Activated naive CD8-positive, alpha-beta T cell treated with anti-CD3 and anti-CD28 coated beads, Interleukin-2, amount 10 ng/mL, durations not matched to agents 7 days and 5 days (primary cell): Measurements from ENCODE around the gene CAPN11. TPM values are rescaled to one million over a fixed set of nuclear protein-coding genes. Genes with fewer than 3 reads are reported as not detected.
A peak's percentile ranks its signal among the peaks of the same experiment; 100 is the strongest.
"Not testable (repeated sequence)": the region's sequence is repeated elsewhere in the genome, so short reads cannot be mapped to it uniquely, and the experiment has no call there.

Source experiments
- ATAC-seq: fragments of 150-1000 bp; cut with Tn5 transposase; one replicate; pipeline ENCODE4 v1.10.0; 2021; ENCODE audit warnings: low read depth, moderate library complexity
- POLR2A ChIA-PET: fragments of 350-600 bp; sonication (Branson Sonifier 250); formaldehyde crosslinking; loops from one replicate; lab custom pipeline; 2021; ENCODE audit warnings: antibody characterized with exemption; lab: Charles Lee
- DNase-seq: peaks from one replicate; pipeline ENCODE4 v3.0.0; 2021
- H3K27ac Mint-ChIP-seq: one replicate; pipeline ENCODE4 v1.8.0; 2022; ENCODE audit warnings: mild to moderate bottlenecking, mixed read lengths
- H3K27me3 Mint-ChIP-seq: one replicate; pipeline ENCODE4 v1.8.0; 2022; ENCODE audit warnings: mild to moderate bottlenecking, moderate library complexity, mixed read lengths
- H3K36me3 Mint-ChIP-seq: one replicate; pipeline ENCODE4 v1.8.0; 2021; ENCODE audit warnings: mild to moderate bottlenecking, mixed read lengths
- H3K4me1 Mint-ChIP-seq: one replicate; pipeline ENCODE4 v1.8.0; 2021; ENCODE audit warnings: mixed read lengths
- H3K4me3 Mint-ChIP-seq: one replicate; pipeline ENCODE4 v1.8.0; 2022; ENCODE audit warnings: mild to moderate bottlenecking, moderate library complexity, mixed read lengths
- H3K9me3 Mint-ChIP-seq: one replicate; pipeline ENCODE4 v1.8.0; 2021; ENCODE audit warnings: mixed read lengths
- total RNA-seq, 2 experiments: library from RNA; stranded (reverse); gene quantifications; one replicate each; pipeline ENCODE4 v1.2.3, GENCODE V29; 2021

Gene CAPN11
- total RNA-seq, 2 experiments from 2014 or later = not detected

DNA sequence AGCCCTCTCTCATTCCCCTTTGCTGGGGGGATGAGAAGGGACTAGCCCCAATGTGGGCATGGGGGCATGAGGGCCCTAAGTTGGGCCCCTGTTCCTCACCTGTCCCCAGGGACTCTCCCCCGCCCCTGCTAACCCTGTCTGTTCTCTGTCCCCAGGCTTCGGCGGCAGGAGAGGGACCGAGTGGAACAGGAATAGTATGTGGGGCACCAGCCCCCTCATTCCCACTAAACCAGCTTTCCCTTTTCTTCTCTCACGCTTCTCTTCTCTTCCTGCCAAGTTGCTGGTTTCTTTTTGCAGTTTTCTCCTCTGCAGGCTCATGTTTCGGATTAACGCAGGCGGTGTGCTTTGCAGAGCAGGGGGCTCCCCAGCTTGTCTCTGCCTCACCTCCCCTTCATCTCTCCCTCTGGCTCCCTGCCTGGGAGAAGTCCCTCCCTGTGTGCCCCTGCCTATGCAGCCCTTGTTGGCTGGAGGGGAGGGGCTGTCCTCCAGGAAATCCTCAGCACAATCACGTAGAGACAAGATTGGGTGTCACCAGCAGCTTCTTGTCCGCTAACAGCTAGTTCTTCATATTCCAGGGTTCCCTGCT lies 23.4 kb upstream of the CAPN11 start:
- Mint-ChIP-seq H3K27me3 (no peaks in the 10 kb centered on the region), H3K36me3 (no peaks in the 10 kb centered on the region), H3K27ac (peak overlapping the region; percentile 51), H3K4me3 (no peak overlapping the region), H3K4me1 (peaks cover 5% of the 10 kb centered on the region), H3K9me3 (no peaks in the 10 kb centered on the region)
- no peak for ATAC-seq
- no peak for DNase-seq
- POLR2A ChIA-PET = no interaction called here

DNA sequence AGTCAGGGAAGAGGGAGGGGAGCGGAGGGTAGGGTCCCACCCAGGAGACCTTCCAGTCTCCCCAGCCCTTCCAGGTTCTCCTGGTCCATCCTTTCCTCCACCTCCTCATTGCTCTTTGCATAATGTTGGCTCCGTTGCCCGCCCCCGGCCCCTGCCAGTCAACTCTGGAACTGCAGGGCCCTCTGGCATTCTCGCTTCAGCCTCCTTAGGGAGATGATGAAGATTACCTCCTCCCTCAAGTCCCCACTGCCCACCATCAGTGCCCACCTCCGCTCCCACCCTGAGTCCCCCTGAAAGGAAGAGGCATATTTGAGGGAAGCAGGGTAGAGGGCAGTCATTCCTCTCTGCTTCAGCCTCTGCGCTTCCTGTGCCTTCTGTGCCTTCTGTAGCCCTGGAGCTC lies 22.7 kb upstream of the CAPN11 start:
- Mint-ChIP-seq H3K27me3 (no peaks in the 10 kb centered on the region), H3K36me3 (peaks cover 5% of the 10 kb centered on the region), H3K27ac (no peak overlapping the region), H3K4me3 (no peak overlapping the region), H3K9me3 (no peaks in the 10 kb centered on the region), H3K4me1 (peaks cover 5% of the 10 kb centered on the region)
- POLR2A ChIA-PET = no interaction called here
- DNase-seq (no peak), ATAC-seq (no peak)

DNA sequence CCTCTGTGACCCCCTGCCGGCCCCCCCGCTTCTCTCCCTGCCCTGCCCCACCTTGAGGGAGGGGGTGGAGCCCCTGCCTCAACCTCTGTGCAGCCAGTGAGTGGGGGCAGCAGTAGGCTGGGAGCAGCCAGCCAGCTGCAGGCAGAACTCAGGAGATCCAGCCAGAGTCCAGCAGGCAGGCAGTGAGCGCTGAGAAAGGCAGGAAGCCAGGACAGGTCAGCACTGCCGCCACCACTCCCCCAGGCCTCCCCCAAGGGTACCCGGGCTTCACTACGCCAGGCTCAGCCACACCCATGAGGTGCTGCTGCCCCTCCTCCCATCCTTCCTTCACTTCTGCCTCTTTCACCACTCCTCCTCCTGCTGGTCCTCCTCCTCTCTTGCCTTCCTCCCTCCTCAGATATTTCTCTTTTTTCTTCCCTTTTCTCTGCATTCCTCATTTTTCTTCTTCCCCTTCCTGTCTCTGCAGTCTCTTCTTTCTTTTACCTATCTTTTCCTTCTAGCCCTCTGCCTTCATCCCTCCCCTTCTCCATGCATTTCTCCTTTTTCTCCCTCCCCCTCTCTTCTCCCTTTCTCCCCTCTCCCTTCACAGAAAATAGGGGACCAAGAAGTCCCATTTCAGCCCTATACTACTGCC lies 19.8 kb upstream of the CAPN11 start:
- peaks cover 6% of the 10 kb centered on the region for H3K36me3 Mint-ChIP-seq
- no peaks in the 10 kb centered on the region for H3K27me3 Mint-ChIP-seq
- H3K4me1 Mint-ChIP-seq = peaks cover 4% of the 10 kb centered on the region
- H3K9me3 Mint-ChIP-seq = no peaks in the 10 kb centered on the region
- ATAC-seq (no peak), DNase-seq (no peak)
- H3K4me3 Mint-ChIP-seq = no peak overlapping the region
- POLR2A ChIA-PET = interaction anchor here (0.7 kb wide), 1 partner anchor 12 kb away, joined by 4 read pairs; no protein-coding TSS in a partner anchor
- H3K27ac Mint-ChIP-seq = no peak overlapping the region

DNA sequence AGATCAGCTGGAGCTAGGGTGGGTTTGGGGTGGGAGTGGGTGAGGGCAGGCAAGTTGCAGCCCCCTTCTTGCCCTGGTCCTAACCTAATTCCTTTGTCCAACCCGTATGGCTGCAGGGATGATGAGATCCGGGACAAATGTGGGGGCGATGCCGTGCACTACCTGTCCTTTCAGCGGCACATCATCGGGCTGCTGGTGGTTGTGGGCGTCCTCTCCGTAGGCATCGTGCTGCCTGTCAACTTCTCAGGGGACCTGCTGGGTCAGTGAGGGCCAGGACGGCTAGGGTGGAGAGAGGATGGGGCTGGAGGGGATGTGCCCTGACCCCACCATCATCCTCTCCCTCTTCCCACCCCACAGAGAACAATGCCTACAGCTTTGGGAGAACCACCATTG lies 19.3 kb upstream of the CAPN11 start:
- ATAC-seq = no peak
- POLR2A ChIA-PET = interaction anchor here (0.7 kb wide), 1 partner anchor 12 kb away, joined by 4 read pairs; no protein-coding TSS in a partner anchor
- Mint-ChIP-seq H3K36me3 (peaks cover 6% of the 10 kb centered on the region), H3K27me3 (no peaks in the 10 kb centered on the region), H3K4me3 (no peak overlapping the region), H3K27ac (no peak overlapping the region), H3K9me3 (no peaks in the 10 kb centered on the region), H3K4me1 (peaks cover 2% of the 10 kb centered on the region)
- no peak for DNase-seq

DNA sequence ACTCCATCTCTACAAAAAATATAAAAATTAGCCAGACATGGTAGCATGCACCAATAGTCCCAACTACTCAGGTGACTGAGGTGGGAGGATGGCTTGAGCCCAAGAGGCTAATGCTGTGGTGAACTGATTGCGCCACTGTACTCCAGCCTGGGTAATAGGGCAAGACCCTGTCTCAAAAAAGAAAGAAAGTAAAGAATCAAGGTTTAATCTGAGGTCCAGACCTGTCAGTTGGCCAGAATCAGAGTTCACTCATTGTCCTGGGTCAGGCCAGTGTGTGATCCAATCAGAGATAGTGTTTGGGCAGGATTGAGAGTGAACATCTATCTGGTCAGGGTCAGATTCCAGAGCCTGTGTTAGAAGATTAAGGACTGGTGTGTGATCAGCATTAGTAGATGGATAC lies 15.8 kb upstream of the CAPN11 start:
- POLR2A ChIA-PET = interaction anchor here (0.6 kb wide), 1 partner anchor 124 kb away, joined by 3 read pairs; no protein-coding TSS in a partner anchor
- peaks cover 4% of the 10 kb centered on the region for H3K4me1 Mint-ChIP-seq
- ATAC-seq = no peak
- no peak overlapping the region for H3K27ac Mint-ChIP-seq
- DNase-seq = no peak
- no peaks in the 10 kb centered on the region for H3K9me3 Mint-ChIP-seq
- H3K27me3 Mint-ChIP-seq = no peaks in the 10 kb centered on the region
- peaks cover 9% of the 10 kb centered on the region for H3K36me3 Mint-ChIP-seq
- no peak overlapping the region for H3K4me3 Mint-ChIP-seq

DNA sequence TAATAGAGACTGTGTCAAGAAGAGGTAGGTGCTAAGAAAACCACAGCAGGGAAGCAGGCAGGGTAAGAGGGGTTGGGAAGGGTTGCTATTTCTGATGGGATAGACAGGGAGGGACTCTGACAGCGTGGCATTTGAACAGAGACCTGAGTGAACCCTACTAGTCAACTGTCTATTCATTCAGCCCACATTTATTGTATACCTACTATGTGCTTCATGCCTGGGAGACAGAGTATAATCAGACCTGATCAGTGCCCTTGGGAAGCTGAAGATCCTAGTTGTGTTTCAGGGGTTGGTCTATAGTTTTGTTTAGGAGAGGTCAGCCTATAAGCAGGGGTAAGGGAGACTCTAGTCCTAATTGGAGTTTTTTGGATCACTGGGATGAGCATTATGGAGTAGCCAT lies 14.9 kb upstream of the CAPN11 start:
- POLR2A ChIA-PET = no interaction called here
- no peaks in the 10 kb centered on the region for H3K27me3 Mint-ChIP-seq
- H3K9me3 Mint-ChIP-seq = no peaks in the 10 kb centered on the region
- H3K36me3 Mint-ChIP-seq = peaks cover 10% of the 10 kb centered on the region
- H3K27ac Mint-ChIP-seq = no peak overlapping the region
- DNase-seq = no peak
- H3K4me3 Mint-ChIP-seq = no peak overlapping the region
- ATAC-seq = no peak
- peaks cover 4% of the 10 kb centered on the region for H3K4me1 Mint-ChIP-seq

DNA sequence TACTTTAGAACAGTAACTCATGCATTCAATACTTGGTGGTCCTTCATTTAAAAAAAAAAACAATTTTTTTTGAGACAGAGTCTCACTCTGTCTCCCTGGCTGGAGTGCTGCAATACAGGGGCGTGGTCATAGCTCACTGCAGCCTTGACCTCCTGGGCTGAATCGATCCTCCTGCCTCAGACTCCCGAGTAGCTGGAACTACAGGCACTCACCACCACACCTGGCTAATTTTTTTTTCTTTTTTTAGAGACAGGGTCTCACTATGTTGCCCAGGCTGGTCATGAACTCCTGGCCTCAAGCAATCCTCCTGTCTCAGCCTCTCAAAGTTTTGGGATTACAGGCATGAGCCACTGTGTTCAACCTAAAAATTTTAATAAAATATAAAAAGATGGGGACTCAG lies 14.1 kb upstream of the CAPN11 start:
- H3K9me3 Mint-ChIP-seq, H3K27ac Mint-ChIP-seq, ATAC-seq, H3K4me1 Mint-ChIP-seq, DNase-seq, POLR2A ChIA-PET, H3K4me3 Mint-ChIP-seq, H3K27me3 Mint-ChIP-seq: not testable (repeated sequence)
- peaks cover 15% of the 10 kb centered on the region for H3K36me3 Mint-ChIP-seq

DNA sequence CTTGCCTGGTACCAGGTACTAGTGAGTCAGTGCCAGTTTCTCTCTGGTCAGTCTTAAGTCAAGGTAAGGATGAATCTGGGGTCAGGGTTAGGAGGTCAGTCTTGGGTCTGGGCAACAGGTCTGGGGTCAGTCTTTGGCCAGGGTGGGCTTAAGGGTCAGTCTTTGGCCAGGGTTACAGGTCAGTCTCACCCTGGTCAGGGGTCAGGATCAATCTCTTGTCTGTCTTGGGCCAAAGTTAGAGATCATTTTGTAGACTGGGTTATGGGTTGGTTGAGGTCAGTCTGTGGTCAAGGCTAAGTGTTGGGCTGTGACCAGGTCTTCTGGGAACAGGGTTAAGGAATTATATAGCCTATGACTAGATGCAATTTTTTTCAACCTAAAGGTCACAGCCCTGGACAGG lies 12.8 kb upstream of the CAPN11 start:
- Mint-ChIP-seq H3K27ac (no peak overlapping the region), H3K36me3 (peaks cover 10% of the 10 kb centered on the region), H3K4me3 (no peak overlapping the region), H3K27me3 (no peaks in the 10 kb centered on the region), H3K4me1 (peaks cover 4% of the 10 kb centered on the region), H3K9me3 (no peaks in the 10 kb centered on the region)
- POLR2A ChIA-PET = no interaction called here
- ATAC-seq (no peak), DNase-seq (no peak)

DNA sequence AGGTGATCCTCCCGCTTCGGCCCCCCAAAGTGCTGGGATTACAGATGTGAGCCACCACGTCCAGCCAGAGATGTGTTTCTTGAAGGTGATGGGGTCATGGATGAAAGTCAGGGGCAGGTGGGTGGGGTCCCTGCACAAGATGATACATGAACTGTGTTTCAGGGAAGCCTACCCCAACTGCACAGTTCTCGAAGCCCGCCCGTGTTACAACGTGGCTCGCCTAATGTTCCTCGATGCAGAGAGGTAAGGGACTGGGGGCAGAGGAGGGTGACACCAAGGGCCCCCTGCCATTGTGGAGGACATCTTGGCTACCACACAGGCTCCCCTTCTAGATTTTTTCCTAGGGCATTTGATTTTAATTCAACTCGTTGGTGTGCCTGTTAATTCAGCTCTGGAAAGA lies 11.9 kb upstream of the CAPN11 start:
- POLR2A ChIA-PET = no interaction called here
- H3K4me1 Mint-ChIP-seq = peaks cover 4% of the 10 kb centered on the region
- H3K9me3 Mint-ChIP-seq = no peaks in the 10 kb centered on the region
- no peak overlapping the region for H3K27ac Mint-ChIP-seq
- ATAC-seq (no peak), DNase-seq (no peak)
- H3K4me3 Mint-ChIP-seq = no peak overlapping the region
- H3K36me3 Mint-ChIP-seq = peaks cover 8% of the 10 kb centered on the region
- H3K27me3 Mint-ChIP-seq = no peaks in the 10 kb centered on the region

DNA sequence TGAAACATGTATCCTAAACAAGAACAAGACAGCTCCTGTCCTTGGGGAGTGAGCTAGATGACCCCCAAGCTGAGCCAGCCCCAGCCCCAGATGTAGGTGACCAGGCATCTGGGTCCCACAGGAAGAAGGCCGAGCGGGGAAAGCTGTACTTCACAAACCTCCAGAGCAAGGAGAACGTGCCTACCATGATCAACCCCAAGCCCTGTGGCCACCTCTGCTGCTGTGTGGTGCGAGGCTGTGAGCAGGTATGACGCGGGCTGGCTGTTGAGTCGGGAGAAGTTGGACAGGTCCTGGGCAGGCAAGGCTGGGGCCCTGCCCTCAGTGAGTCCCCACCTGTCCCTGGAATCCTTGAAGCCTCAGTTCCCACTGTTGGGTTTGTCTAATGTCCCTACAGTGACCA lies 11.4 kb upstream of the CAPN11 start:
- Mint-ChIP-seq H3K36me3 (peaks cover 8% of the 10 kb centered on the region), H3K4me1 (peaks cover 4% of the 10 kb centered on the region), H3K27me3 (no peaks in the 10 kb centered on the region), H3K9me3 (no peaks in the 10 kb centered on the region), H3K27ac (no peak overlapping the region), H3K4me3 (no peak overlapping the region)
- DNase-seq (no peak), ATAC-seq (no peak)
- POLR2A ChIA-PET = no interaction called here

DNA sequence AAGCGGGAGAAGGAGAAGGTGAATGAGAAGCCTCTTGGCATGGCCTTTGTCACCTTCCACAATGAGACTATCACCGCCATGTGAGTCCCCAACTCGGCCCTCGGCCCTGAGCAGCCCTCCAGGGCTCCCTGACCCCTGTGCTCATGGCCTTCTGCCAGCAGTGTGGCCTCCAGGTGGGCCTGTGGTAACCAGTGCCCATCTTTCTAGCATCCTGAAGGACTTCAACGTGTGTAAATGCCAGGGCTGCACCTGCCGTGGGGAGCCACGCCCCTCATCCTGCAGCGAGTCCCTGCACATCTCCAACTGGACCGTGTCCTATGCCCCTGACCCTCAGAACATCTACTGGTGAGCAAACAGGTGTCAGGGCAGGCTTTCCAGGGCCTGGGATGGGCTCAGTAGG lies 10.3 kb upstream of the CAPN11 start:
- H3K27me3 Mint-ChIP-seq = no peaks in the 10 kb centered on the region
- peaks cover 8% of the 10 kb centered on the region for H3K36me3 Mint-ChIP-seq
- H3K27ac Mint-ChIP-seq = no peak overlapping the region
- peaks cover 4% of the 10 kb centered on the region for H3K4me1 Mint-ChIP-seq
- ATAC-seq = no peak
- DNase-seq = no peak
- H3K9me3 Mint-ChIP-seq = no peaks in the 10 kb centered on the region
- POLR2A ChIA-PET = no interaction called here
- no peak overlapping the region for H3K4me3 Mint-ChIP-seq

DNA sequence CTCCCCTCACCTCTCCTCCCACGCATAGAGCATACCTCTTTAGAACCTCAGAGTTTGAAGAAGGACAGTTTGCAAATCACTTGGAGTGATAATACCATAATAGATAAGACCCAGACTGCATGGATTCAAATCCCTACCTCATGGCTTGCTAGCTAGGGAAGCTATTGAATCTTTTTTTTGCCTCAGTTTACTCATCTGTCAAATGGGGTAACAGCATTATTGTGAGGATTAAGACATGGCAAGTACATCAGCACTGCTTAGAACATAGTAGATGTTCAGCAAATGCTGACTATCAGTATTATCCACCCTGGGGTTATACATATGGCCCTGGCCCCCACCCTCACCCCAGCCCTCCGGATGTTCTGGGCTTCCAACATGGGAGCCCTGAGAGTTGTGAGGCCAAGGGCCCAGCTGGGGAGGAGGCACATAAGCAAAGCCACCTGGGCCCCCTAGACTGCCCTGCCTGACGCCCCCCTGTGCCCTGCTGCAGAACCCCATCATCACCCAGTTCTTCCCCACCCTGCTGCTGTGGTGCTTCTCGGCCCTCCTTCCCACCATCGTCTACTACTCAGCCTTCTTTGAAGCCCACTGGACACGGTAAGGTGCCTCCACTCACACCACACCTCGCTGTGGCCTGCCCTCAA lies 9.1 kb upstream of the CAPN11 start:
- Mint-ChIP-seq H3K4me1 (peaks cover 1% of the 10 kb centered on the region), H3K9me3 (no peaks in the 10 kb centered on the region), H3K4me3 (no peak overlapping the region), H3K36me3 (peaks cover 8% of the 10 kb centered on the region), H3K27me3 (no peaks in the 10 kb centered on the region), H3K27ac (no peak overlapping the region)
- DNase-seq (no peak), ATAC-seq (no peak)
- POLR2A ChIA-PET = no interaction called here

DNA sequence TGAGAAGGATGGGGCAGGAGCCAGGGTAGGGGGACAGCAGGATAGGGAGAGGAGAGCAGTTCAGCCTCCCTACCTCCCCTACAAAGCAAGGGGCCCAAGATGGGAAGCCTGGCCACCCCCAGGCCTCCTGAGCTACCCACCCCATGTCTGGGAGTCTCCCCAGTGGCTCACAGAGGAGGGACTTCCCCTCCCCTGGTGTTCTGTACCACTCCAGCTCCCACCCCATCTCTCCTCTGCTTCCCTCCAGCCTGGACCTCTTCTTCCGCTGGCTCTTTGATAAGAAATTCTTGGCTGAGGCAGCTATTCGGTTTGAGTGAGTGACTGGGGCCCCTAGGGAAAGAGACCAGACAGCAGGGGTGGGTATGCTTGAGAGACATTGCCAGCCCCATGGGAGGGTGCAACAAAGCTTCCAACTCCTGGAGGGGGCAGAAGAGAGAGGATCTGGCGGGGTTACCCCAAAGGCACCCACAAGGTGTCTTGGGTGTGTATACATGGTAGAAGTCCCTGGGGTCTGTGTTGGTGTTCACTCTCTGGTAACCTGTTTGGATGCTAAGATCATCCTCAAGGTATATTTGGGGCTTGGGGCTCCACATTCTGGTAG lies 8.2 kb upstream of the CAPN11 start:
- Mint-ChIP-seq H3K4me1 (peaks cover 5% of the 10 kb centered on the region), H3K27ac (no peak overlapping the region), H3K4me3 (no peak overlapping the region), H3K36me3 (peaks cover 8% of the 10 kb centered on the region), H3K9me3 (no peaks in the 10 kb centered on the region), H3K27me3 (no peaks in the 10 kb centered on the region)
- POLR2A ChIA-PET = no interaction called here
- DNase-seq (no peak), ATAC-seq (no peak)
